Large intestine (tissue), 3 donors: ENCODE measurements around the gene GNAQ. TPM values are rescaled to one million over a fixed set of nuclear protein-coding genes. Genes with fewer than 3 reads are reported as not detected.

Source experiments
- DNase-seq, 2 donors: peaks; one replicate each; pipeline versions ENCODE4 v3.0.0 to v3.0.0-alpha.2; 2013
- H3K27ac ChIP-seq: one replicate; pipeline ENCODE4 v1.5.1; 2013; ENCODE audit warnings: low read length
- H3K27me3 ChIP-seq: 2 replicates; pipeline ENCODE4 v1.6.1; 2013; ENCODE audit warnings: low read length; ENCODE audit not compliant: control insufficient read depth, insufficient read depth
- H3K36me3 ChIP-seq: 2 replicates; pipeline ENCODE4 v1.6.1; 2013; ENCODE audit warnings: low read length; ENCODE audit not compliant: control insufficient read depth, insufficient read depth
- H3K4me1 ChIP-seq: one replicate; pipeline ENCODE4 v1.6.1; 2013; ENCODE audit warnings: low read length; ENCODE audit not compliant: control insufficient read depth, insufficient read depth
- H3K4me3 ChIP-seq: one replicate; pipeline ENCODE4 v1.5.1; 2013; ENCODE audit warnings: low read length
- H3K9me3 ChIP-seq: one replicate; pipeline ENCODE4 v1.6.1; 2013; ENCODE audit warnings: mild to moderate bottlenecking, low read depth, low read length, moderate library complexity; ENCODE audit not compliant: control insufficient read depth
- WGBS: methylation state at CpG from one replicate; pipeline ENCODE4 v1.1.5; 2013; ENCODE audit warnings: low lambda C conversion rate; ENCODE audit not compliant: insufficient coverage; 5-methylcytosine and 5-hydroxymethylcytosine counted together
- polyA plus RNA-seq: library from polyadenylated mRNA; unstranded; fragments of 120-200 nt; gene quantifications from one replicate; pipeline ENCODE4 v1.2.1, GENCODE V29; 2013

The GNAQ gene
- polyA plus RNA-seq, 1 donor: 34.0 TPM

DNA sequence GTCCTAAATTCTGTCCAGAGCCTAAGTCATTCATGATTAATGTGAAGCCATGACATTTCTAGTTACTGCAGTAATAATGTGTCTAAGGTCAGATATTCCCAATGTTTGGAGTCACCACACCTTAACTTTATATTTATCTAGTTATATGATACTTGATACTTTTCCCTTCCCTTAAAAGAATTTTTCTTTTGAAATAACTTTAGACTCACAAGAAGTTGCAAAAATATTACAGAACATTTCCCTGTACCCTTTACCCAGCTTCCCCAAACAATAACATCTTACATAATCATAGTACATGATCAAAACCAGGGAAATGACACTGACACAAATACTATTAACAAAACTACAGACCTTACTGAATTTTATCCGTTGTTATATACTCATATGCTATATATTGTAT, 233.5 kb downstream of the GNAQ start:
- no peaks in the 10 kb centered on the region for H3K4me1 ChIP-seq
- peaks cover 7% of the 10 kb centered on the region for H3K36me3 ChIP-seq
- H3K27me3 ChIP-seq: no peaks in the 10 kb centered on the region
- no peak overlapping the region for H3K27ac ChIP-seq
- no CpG with 5 or more reads among the region's 1 CpG for WGBS
- DNase-seq: no peak
- H3K9me3 ChIP-seq: no peaks in the 10 kb centered on the region
- no peak overlapping the region for H3K4me3 ChIP-seq

DNA sequence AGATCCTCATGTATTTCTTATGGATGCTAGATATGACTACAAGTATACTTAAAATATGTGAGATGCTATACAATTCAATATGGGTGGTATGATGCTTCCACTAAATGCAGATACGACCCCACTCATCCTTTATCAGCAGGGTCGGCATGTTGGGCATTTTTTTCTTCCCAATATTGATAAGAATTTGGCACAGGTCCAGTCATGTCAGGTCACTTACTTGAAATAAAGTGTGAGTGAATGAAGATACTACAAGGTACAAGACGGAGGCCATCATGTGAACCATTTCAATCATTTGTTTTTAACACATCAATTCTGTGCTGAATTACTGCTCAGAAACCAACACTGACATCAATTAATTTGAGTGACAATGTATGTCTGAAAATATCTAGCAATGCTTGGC, 236.6 kb downstream of the GNAQ start:
- no CpG with 5 or more reads among the region's 3 CpGs for WGBS
- no peak overlapping the region for H3K4me3 ChIP-seq
- no peak for DNase-seq
- H3K9me3 ChIP-seq: no peaks in the 10 kb centered on the region
- no peak overlapping the region for H3K27ac ChIP-seq
- no peaks in the 10 kb centered on the region for H3K27me3 ChIP-seq
- H3K36me3 ChIP-seq: peaks cover 10% of the 10 kb centered on the region
- H3K4me1 ChIP-seq: no peaks in the 10 kb centered on the region

- no peak overlapping the region for H3K4me3 ChIP-seq
- DNase-seq: no peak
- no peak overlapping the region for H3K27ac ChIP-seq
- peaks cover 10% of the 10 kb centered on the region for H3K36me3 ChIP-seq
- H3K9me3 ChIP-seq: no peaks in the 10 kb centered on the region
- no CpG with 5 or more reads among the region's 2 CpGs for WGBS
- no peaks in the 10 kb centered on the region for H3K27me3 ChIP-seq
- H3K4me1 ChIP-seq: no peaks in the 10 kb centered on the region
Observed at GRCh38 chr9:77793849-77794248, 237.8 kb downstream of the GNAQ start.

- H3K9me3 ChIP-seq: no peaks in the 10 kb centered on the region
- H3K4me1 ChIP-seq: no peaks in the 10 kb centered on the region
- no peak overlapping the region for H3K27ac ChIP-seq
- no peaks in the 10 kb centered on the region for H3K27me3 ChIP-seq
- no peak for DNase-seq
- H3K36me3 ChIP-seq: peaks cover 17% of the 10 kb centered on the region
- 100% methylated on average over 4 of the region's 5 CpGs for WGBS
- H3K4me3 ChIP-seq: no peak overlapping the region
Observed at GRCh38 chr9:77789891-77790290, 241.7 kb downstream of the GNAQ start.

GRCh38 chr9:77785341-77785740, 246.3 kb downstream of the GNAQ start:
- Histone ChIP-seq H3K27me3 (no peaks in the 10 kb centered on the region), H3K4me3 (no peak overlapping the region), H3K9me3 (no peaks in the 10 kb centered on the region), H3K27ac (no peak overlapping the region), H3K4me1 (no peaks in the 10 kb centered on the region), H3K36me3 (peaks cover 16% of the 10 kb centered on the region)
- WGBS: no CpG with 5 or more reads among the region's 2 CpGs
- DNase-seq: no peak

DNA sequence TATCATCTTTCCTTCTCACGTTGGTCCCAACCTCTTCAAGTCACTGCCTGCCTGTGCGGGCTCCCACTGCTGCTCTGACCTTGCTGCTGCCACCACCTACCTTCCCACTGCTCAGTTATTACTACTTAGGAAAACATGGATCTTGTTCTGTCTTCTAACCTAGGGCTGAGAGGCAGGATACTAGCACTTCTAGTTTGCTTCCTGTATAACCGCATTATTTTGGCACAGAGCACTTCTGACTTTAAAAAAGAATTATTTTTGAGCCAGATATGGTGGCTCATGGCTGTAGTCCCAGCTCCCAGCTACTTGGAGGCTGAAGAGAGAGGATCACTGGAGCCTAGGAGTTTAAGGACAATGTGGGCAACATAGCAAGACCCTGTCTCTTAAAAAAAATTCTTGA, 248.1 kb downstream of the GNAQ start:
- 100% methylated on average over 1 of the region's 3 CpGs for WGBS
- Histone ChIP-seq H3K9me3 (no peaks in the 10 kb centered on the region), H3K27ac (no peak overlapping the region), H3K36me3 (peaks cover 16% of the 10 kb centered on the region), H3K4me3 (no peak overlapping the region), H3K4me1 (no peaks in the 10 kb centered on the region), H3K27me3 (no peaks in the 10 kb centered on the region)
- DNase-seq: no peak

DNA sequence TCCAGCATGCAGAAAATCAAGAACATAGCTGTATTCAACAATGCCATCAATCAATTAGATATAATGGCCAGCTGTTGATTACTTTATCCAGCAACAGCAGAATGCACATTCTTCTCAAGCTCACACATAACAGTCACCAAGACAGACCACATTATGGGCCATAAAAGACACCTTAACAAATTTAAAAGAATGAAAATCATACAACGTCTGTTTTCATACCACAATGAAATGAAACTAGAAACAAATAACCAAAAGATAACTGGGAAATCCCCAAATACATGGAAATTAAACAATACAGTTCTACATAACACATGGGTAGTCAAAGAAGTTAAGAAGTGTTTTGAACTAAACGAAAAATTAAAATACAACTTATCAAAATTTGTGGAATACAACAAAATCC, 252.6 kb downstream of the GNAQ start:
- Histone ChIP-seq H3K36me3 (peaks cover 2% of the 10 kb centered on the region), H3K27me3 (no peaks in the 10 kb centered on the region), H3K27ac (no peak overlapping the region), H3K4me1 (no peaks in the 10 kb centered on the region), H3K9me3 (peaks cover 4% of the 10 kb centered on the region), H3K4me3 (no peak overlapping the region)
- DNase-seq: no peak
- WGBS: 100% methylated on average over 2 of the region's 2 CpGs

GRCh38 chr9:77773381-77773780, 258.2 kb downstream of the GNAQ start:
- Histone ChIP-seq H3K36me3 (peaks cover 5% of the 10 kb centered on the region), H3K4me1 (no peaks in the 10 kb centered on the region), H3K27ac (no peak overlapping the region), H3K9me3 (peaks cover 4% of the 10 kb centered on the region), H3K4me3 (no peak overlapping the region), H3K27me3 (no peaks in the 10 kb centered on the region)
- 100% methylated on average over 1 of the region's 3 CpGs for WGBS
- DNase-seq: no peak

DNA sequence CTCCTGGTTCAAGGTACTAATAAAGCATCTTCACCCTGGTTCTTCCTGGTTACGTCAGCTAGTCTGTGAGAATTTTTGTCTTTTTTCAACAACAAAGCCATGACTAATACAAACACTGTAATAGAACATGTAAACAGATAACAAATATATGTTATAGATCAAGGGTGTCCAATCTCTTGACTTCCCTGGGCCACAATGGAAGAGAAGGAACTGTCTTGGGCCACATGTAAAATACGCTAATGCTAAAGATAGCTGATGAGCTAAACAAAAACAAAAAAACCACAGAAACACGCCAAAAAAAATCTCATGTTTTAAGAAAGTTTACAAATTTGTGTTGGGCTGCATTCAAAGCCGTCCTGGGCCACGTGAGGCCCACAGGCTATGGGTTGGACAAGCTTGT, 259.0 kb downstream of the GNAQ start:
- WGBS: 89% methylated on average over 3 of the region's 5 CpGs
- peaks cover 5% of the 10 kb centered on the region for H3K36me3 ChIP-seq
- H3K9me3 ChIP-seq: peaks cover 4% of the 10 kb centered on the region
- no peaks in the 10 kb centered on the region for H3K4me1 ChIP-seq
- no peak overlapping the region for H3K4me3 ChIP-seq
- no peak for DNase-seq
- H3K27me3 ChIP-seq: no peaks in the 10 kb centered on the region
- no peak overlapping the region for H3K27ac ChIP-seq

DNA sequence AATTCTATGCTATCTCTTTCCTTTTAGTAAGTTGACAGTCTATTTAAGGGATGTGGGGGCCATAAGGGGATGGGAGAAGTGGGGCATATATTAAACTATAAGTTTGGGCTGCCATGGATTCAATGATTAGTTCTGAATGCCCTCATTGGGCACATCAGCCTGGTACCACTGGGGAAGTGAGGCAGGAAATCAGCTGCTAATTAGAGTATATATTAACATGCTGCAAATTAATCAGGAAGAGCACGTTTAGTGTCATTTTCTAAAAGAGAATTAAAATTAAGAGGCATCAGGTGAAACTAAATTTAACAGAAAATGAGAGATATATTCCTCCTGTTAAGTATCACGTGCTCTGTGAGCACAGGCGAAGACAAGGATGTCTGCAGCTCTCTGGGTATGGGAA, 260.4 kb downstream of the GNAQ start:
- no peak overlapping the region for H3K27ac ChIP-seq
- 100% methylated on average over 1 of the region's 3 CpGs for WGBS
- no peaks in the 10 kb centered on the region for H3K9me3 ChIP-seq
- no peaks in the 10 kb centered on the region for H3K4me1 ChIP-seq
- no peaks in the 10 kb centered on the region for H3K27me3 ChIP-seq
- no peak overlapping the region for H3K4me3 ChIP-seq
- no peak for DNase-seq
- H3K36me3 ChIP-seq: peaks cover 5% of the 10 kb centered on the region

- 80% methylated on average over 1 of the region's 6 CpGs for WGBS
- H3K4me3 ChIP-seq: no peak overlapping the region
- H3K4me1 ChIP-seq: no peaks in the 10 kb centered on the region
- peaks cover 3% of the 10 kb centered on the region for H3K36me3 ChIP-seq
- no peak for DNase-seq
- H3K27ac ChIP-seq: no peak overlapping the region
- H3K27me3 ChIP-seq: no peaks in the 10 kb centered on the region
- H3K9me3 ChIP-seq: no peaks in the 10 kb centered on the region
Observed at GRCh38 chr9:77770340-77770739, 261.3 kb downstream of the GNAQ start.
